ENCODE results near the gene GNAT1.

GRCh38 chr3:50207359-50208042 lies 16.1 kb downstream of the GNAT1 start:
- TF ChIP-seq CTCF (IDR thresholded peaks at IDR 0.05) (no peak), POLR2AphosphoS5 (IDR thresholded peaks at IDR 0.05) (no peak), POLR2A (IDR thresholded peaks at IDR 0.05) (no peak)
